Activated effector memory CD4-positive, alpha-beta T cell treated with anti-CD3 and anti-CD28 coated beads, Interleukin-2, amount 50 U/mL, for 16 hours (primary cell): ENCODE data around the gene RPL10A.

Experiments used
- DNase-seq: peaks from one replicate; pipeline ENCODE4 v3.0.0-alpha.2; 2020

RPL10A gene

DNA sequence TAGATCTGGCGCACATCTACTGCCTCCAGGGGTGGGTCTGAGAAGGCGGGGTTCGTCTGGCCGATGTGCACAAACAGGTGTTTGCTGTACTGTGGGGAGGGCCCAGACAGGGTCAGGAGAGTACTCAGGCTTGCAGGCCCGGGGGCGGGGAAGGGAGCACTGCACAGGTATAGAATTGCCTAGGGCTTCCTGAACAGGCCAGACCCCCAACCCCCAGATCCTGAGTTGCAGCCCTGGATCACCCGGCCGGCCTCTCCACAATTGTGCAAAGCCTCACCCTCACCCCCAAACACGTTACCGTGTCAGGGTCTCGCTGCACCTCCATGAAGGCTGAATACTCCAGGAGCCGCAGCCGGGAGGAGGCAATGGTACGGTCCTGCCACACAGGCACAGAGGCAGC, 7.8 kb downstream of the RPL10A start:
- no peak for DNase-seq

GRCh38 chr6:35477028-35477427, 8.8 kb downstream of the RPL10A start:
- no peak for DNase-seq

DNA sequence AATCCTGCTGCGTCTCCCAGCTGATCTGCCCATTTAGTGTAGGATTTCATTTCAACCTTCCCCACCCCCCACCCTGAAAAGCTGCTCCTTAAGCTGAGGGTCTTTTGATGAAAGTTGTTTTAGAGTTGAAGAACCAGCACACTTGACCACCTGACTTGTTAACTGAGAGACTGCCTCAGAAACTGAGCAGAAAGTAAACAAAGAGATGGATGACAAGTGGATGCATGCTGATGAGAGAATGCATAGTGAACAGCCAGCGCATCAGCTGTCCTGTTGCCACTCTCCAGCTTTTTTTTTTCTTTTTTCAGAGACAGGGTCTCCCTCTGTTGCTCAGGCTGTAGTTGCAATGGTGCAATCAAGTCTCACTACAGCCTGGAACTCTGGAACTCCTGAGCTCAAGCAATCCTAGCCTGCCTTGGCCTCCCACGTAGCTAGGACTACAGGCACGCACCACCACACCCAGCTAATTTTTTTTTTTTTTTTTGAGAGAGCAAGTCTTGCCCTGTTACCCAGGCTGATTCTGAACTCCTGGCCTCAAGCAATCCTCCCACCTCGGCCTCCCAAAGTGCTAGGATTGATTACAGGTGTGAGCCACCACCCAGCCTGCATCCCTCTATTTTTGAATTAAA, 9.5 kb downstream of the RPL10A start:
- DNase-seq, result no peak

GRCh38 chr6:35478259-35478658, 10.1 kb downstream of the RPL10A start:
- no peak for DNase-seq

- DNase-seq, result no peak
Measured at GRCh38 chr6:35480176-35480575, 12.0 kb downstream of the RPL10A start.

DNA sequence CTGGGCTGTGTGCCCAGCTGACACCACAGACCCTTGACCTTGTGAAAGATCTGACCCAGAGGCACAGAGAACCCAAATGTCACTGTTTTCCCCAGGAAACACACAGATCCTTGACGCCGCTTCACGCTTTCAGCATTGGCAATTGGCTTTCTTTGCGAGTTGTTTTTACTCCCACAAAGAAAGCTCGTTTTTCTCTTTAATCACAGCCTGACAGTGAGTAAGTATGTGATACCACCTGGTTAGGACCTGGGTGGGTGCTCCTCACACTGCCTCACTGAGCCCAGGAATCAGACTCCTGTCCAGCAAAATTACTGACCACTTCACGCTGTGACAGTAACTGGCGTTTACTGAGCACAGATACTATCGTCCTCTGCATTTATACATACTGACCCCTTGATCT, 13.0 kb downstream of the RPL10A start:
- no peak for DNase-seq

GRCh38 chr6:35483062-35483461, 14.9 kb downstream of the RPL10A start:
- DNase-seq, result no peak

DNA sequence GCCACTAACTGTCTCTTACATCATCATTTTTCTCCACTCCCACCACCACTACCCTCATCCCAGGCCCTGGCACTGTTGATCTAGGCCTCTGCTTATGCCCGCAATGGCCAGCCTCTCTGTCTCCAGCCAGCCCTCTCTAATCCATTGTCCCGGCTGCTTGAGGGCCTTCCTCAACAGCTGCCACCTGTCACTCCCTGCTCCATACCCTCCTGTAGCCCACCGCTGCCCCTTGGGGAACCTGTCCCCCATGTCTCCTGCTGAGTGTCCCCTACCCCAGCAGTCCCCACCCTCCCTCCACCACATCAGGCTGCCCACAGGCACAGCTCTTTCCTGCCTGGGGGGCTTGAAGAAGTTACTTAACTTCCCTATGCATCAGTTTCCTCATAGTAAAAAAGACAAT, 15.3 kb downstream of the RPL10A start:
- DNase-seq, result no peak

DNA sequence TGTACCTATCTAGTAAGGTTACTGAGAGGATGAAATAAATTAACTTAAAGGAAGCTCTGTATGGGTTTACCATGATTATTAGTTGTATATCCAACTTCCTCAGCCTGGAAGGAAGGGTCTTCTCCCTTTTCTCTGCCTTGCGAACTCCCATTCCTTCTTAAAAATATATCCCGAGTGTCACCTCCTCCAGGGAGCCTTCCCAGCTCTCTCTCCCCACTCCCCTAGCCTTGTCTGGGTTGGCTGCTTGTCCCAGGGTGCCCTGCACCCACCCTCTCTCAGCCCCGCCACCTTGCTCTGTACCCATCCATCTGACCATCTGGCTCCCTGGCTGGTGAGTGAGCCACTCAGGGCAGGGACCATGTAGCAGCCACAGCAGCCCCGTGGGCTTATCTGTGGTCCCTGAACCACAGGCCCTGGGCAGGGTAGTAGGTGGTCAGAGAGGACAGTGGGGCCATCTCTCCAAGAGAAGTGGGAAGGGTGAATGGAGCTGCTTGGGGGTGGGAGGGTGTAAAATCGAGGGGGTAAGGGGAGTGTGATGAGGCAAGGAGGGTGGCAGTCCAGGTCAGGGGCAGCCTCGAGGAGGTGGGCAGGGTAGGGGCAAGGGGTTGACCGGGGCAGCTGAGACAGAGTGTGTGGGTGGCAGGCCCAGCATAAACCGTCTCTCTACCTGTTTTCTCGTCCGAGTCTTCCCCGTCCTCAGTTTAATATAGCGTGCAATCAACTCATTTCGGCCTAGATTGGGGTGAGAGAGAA, 15.9 kb downstream of the RPL10A start:
- DNase-seq, result no peak

- no peak for DNase-seq
Measured at GRCh38 chr6:35484921-35485392, 16.8 kb downstream of the RPL10A start.

DNA sequence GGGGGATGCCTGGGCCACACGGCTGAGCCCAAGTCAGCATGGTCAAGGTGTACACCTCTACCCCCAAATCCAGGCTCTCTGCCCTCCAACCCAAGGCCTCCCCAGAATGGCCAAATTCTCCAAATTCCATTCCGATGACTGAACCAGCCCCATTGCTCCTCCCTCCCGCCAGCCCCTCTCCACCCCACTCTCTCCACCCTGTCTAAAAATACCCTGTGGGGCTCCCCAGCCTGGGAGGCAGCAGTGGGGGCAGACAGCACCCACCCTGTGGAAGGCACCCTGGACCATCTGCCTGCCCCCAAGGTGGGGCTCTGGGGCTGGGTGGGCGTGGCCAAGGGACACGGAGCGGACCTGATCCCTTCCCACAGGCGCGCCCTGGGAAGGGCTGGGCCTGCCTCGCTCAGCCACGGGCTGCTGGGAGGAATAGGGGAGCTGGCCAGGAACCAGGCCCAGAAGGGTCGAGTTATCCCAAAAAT, 17.2 kb downstream of the RPL10A start:
- DNase-seq, result no peak

GRCh38 chr6:35486005-35486925, 18.1 kb downstream of the RPL10A start:
- no peak for DNase-seq

GRCh38 chr6:35487658-35488516, 19.7 kb downstream of the RPL10A start:
- DNase-seq, result no peak

- DNase-seq, result no peak
Measured at GRCh38 chr6:35488517-35488862, 20.3 kb downstream of the RPL10A start.

GRCh38 chr6:35489066-35489465, 20.9 kb downstream of the RPL10A start:
- no peak for DNase-seq

DNA sequence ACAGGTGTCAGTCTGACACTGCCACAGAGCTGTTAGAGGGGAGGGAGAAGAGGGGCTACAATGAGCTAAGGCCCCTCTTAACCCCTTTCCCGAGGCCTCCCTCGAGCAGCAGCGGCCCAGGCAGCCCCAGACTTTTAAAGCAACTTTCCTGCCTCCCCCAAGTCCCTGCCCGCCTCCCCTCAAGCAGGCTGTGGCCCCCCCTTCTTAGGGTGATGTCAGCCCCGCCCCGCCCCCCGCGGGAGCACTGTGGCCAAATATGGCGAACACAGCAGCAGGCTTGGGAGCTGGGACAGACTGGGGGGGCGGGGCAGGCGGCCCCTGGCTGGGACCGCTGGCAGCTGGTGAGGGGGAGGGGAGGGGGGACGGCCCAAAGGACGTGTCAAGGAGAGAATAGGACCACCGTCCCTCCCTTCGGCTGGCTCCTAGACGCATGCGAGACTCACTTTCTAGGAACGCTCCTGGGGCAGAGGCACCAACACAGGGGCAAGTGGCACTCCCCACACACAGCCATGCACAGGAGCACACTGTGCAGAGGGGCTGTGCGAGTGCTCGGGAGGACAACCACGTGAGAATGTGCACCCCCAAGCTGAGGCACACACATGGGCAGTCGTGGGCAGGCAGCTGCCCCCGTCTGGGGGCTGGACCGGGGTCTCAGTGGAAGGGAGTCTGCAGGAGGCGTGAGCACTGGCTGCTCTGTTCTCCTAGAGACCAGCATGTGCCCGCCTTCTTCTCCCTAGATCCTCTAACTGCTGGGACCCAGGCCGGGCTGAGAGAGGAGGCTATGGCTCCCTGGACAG, 22.0 kb downstream of the RPL10A start:
- no peak for DNase-seq

DNA sequence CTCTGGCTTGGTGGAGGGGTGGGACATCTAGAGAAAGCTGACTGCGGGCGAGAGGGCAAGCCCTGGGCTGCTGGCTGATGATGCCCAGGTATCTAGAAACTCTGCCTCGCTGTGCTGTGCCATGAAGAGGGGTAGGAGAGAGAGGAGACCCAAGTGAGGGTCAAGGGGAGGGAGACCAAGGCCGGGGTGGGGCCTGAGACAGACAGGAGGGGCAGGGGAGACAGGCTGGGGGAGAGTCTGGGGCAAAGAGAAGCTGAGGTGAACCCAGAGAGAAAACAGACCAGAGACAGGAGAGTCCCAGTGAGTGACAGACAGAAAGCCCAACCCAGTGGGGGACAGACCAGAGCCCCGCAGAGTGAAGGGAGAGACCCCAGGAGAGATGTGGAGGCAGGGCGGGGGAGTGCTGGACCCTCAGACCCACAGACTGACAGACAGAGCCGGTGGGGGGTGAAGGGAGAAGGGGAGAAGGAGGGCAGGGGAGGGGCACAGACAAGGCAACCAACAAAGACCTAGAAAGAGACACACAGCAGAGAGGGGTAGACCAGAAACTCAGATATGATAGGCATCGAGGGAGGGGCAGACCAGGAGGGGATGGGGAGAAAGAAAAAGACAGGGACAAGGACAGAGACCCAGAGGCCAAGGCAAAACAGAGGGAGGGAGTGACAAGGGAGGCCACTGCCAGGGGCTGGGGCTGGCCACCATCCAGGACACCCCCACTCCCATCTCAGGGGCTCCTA, 22.8 kb downstream of the RPL10A start:
- no peak for DNase-seq

DNA sequence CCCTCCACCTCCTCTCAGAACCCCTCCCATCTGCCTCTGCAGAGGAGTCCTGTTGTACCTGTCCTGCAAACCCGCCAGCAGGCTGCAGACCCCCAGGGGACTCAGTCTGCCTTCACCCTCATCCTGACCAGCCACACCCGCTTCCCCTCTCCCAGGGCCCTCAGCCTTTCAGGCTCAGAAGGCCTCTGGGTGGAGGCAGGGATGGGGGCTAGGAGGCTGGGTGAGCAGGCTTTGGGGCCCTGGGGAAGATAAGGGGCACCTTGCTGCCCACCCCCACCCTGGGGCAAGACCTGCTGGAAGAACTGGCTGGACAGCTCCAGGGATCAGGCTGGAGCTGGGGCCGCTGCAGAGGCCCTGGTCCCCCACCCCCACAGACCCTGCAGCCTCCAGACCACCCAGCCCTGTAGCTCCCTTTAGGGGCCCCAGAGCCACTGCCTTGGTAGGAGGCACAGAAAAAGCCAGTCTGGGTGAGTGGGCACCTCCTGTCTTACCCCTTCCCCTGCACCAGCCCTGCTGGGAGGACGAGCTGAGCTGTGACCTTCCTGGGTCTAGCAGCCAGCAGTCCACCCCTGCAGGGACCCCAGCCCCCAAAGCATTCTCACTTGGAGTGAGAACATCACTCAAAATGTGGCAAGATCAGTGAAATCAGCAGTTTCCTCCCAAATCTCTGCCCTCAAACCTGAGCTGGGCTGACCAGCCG, 23.5 kb downstream of the RPL10A start:
- no peak for DNase-seq

DNA sequence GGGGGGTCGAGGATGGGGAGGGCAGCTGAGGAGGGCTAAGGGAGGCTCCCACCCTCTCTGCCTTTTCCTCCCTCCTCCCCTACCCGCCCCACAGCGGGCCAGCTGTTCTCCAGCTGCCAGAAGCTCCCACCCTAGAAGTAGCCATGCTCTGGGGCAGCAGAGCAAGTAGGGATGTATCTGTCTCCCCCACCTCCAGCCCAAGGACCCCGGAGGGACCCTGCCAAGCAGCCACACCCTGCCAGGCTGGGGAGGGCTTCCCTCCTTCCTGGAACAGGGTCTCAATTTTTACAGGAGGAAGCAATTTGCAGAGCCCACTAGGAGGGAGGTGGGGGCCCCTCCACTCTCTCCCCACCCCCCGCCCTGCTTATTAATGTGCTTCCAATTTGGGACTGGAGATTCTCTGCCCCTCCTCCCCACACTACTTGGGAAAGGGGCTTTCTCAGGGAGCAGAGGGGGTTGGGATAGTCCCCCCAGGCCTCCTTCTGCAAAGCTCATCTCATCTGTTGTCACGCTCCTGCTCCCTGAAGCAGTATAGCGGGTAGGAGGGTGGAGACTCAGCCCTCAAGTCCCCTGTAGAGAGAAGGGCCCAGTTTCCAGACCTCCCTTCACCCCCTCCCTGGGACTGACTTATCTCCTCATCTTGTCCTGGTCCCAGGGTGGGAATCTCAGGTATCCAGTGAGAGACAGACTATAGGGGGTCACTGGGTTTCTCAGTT, 24.2 kb downstream of the RPL10A start:
- DNase-seq, result no peak

- DNase-seq, result no peak
Measured at GRCh38 chr6:35492974-35493284, 24.7 kb downstream of the RPL10A start.
